Spleen (tissue), 7 donors: ENCODE measurements around the gene IL33.

ENCODE experiments used
- CTCF ChIP-seq, 11 experiments: fragments of 200-600 bp in 7 of 11; fragments of 450-650 bp in 4 of 11; sonication (generic) in 4 of 11; IDR thresholded peaks in 8 of 11; conservative IDR thresholded peaks in 3 of 11; 1 replicate in 7 of 11; 2 replicates in 4 of 11; pipeline versions ENCODE4 v1.4.0 to v1.8.0; 2016 to 2021; ENCODE audit warnings: antibody characterized with exemption in 11 of 11, inconsistent platforms in 4 of 11, mild to moderate bottlenecking in 1 of 11
- POLR2A ChIP-seq, 3 donors: fragments of 450-650 bp; IDR thresholded peaks; one replicate each; pipeline ENCODE4 v1.5.1; 2017; ENCODE audit warnings: antibody characterized with exemption in 3 of 3, mild to moderate bottlenecking in 1 of 3
- POLR2AphosphoS5 ChIP-seq, 3 donors: sonication (generic); formaldehyde crosslinking; IDR thresholded peaks; one replicate each; pipeline ENCODE4 v1.5.1; 2017; ENCODE audit warnings: antibody characterized with exemption in 3 of 3
- donor health status: DM: no; HTN: no; CAD: no; lungs with moderate emphysema.
- donor health status: DM: no; HTN: no; CAD: no.
- donor health status: DM: no; HTN: no; CAD: no.

GRCh38 chr9:6230037-6230780 is 14.6 kb downstream of the IL33 start:
- TF ChIP-seq CTCF (IDR thresholded peaks at IDR 0.05 in 8 of 11, conservative IDR thresholded peaks at IDR 0.05 in 3 of 11) = no peak
- no peak for TF ChIP-seq POLR2A (IDR thresholded peaks at IDR 0.05)
- TF ChIP-seq POLR2AphosphoS5 (IDR thresholded peaks at IDR 0.05) = no peak
